Measurements from ENCODE around the gene ADGRL2. TPM values are rescaled to one million over a fixed set of nuclear protein-coding genes. Genes with fewer than 3 reads are reported as not detected.
"Not testable (repeated sequence)": the region's sequence is repeated elsewhere in the genome, so short reads cannot be mapped to it uniquely, and the experiment has no call there.

Gene ADGRL2
- total and polyA plus RNA-seq, 11 donors, result 16.9 to 82.8 (median 54.3) TPM

GRCh38 chr1:81867235-81867634, 66.5 kb downstream of the ADGRL2 start:
- TF ChIP-seq CTCF (IDR thresholded peaks at IDR 0.05), result no peak
- TF ChIP-seq POLR2A (IDR thresholded peaks at IDR 0.05), result no peak
- Histone ChIP-seq H3K4me3 (no peak overlapping the region), H3K27me3 (no peaks in the 10 kb centered on the region), H3K9me3 (peaks cover 0 to 8% (median 0%) of the 10 kb centered on the region in 12 donors), H3K27ac (no peak overlapping the region), H3K36me3 (no peaks in the 10 kb centered on the region), H3K4me1 (peaks cover 0 to 36% (median 7%) of the 10 kb centered on the region in 12 donors)
- intact Hi-C loops (cut with DNase I), result no loop called here
- DNase-seq, result no peak
- ATAC-seq, result no peak
- WGBS, 4 donors, result 0 to 12% (median 7%) methylated on average over 1 of the region's 1 CpG

GRCh38 chr1:81869307-81869706, 68.6 kb downstream of the ADGRL2 start:
- Histone ChIP-seq H3K4me1 (peaks cover 0 to 54% (median 15%) of the 10 kb centered on the region in 12 donors), H3K27me3 (no peaks in the 10 kb centered on the region), H3K36me3 (no peaks in the 10 kb centered on the region), H3K27ac (no peak overlapping the region), H3K4me3 (no peak overlapping the region), H3K9me3 (peaks cover 0 to 9% (median 0%) of the 10 kb centered on the region in 12 donors)
- DNase-seq (no peak), ATAC-seq (no peak)
- WGBS, 4 donors, result 67 to 71% (median 70%) methylated on average over 2 of the region's 2 CpGs
- TF ChIP-seq CTCF (IDR thresholded peaks at IDR 0.05) (no peak), POLR2A (IDR thresholded peaks at IDR 0.05) (no peak)
- intact Hi-C loops (cut with DNase I), result no loop called here

DNA sequence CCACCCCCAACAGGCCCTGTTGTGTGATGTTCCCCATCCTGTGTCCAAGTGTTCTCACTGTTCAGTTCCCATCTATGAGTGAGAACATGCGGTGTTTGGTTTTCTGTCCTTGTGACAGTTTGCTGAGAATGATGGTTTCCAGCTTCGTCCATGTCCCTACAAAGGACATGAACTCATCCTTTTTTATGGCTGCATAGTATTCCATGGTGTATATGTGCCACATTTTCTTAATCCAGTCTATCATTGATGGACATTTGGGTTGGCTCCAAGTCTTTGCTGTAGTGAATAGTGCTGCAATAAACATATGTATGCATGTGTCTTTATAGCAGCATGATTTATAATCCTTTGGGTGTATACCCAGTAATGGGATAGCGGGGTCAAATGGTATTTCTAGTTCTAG, 70.4 kb downstream of the ADGRL2 start:
- peaks cover 0 to 60% (median 20%) of the 10 kb centered on the region in 12 donors for H3K4me1 ChIP-seq
- intact Hi-C loops (cut with DNase I); H3K9me3 ChIP-seq; H3K27ac ChIP-seq; H3K36me3 ChIP-seq; ATAC-seq; DNase-seq; H3K27me3 ChIP-seq; H3K4me3 ChIP-seq: not testable (repeated sequence)
- 90 to 99% (median 96%) methylated on average over 3 of the region's 3 CpGs for WGBS, 4 donors

DNA sequence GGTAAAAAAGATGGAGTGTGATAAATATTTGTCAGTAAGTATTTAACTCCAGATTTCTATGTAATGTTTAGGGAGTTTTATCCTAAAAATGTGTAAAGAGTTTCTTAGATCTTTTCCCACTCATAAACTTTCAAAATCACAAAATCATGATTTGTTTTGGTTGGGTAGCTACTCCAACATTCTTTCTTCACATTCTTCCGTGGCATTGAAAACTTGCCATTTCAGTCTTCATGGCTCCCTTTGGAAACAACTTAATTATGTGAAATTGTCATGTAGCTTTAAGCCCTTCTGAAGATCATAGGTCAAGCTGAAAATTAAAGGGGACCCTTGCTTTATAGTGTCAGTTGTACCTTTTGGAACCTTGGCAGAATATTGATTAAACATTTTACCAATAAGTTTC, 73.2 kb downstream of the ADGRL2 start:
- no peak for DNase-seq
- no peak overlapping the region for H3K4me3 ChIP-seq
- 55 to 70% (median 64%) methylated on average over 1 of the region's 1 CpG for WGBS, 4 donors
- ATAC-seq, result no peak
- peaks cover 0 to 9% (median 0%) of the 10 kb centered on the region in 12 donors for H3K9me3 ChIP-seq
- no peaks in the 10 kb centered on the region for H3K36me3 ChIP-seq
- intact Hi-C loops (cut with DNase I), result no loop called here
- H3K27me3 ChIP-seq, result no peaks in the 10 kb centered on the region
- H3K27ac ChIP-seq, result no peak overlapping the region
- peaks cover 2 to 62% (median 33%) of the 10 kb centered on the region in 12 donors for H3K4me1 ChIP-seq
- TF ChIP-seq CTCF (IDR thresholded peaks at IDR 0.05) (no peak), POLR2A (IDR thresholded peaks at IDR 0.05) (no peak)

- WGBS, 4 donors, result 91 to 98% (median 94%) methylated on average over 1 of the region's 1 CpG
Observed at GRCh38 chr1:81874461-81874860, 73.7 kb downstream of the ADGRL2 start.

More at GRCh38 chr1:81874461-81874860, 73.7 kb downstream of the ADGRL2 start:
- H3K4me3 ChIP-seq, result no peak overlapping the region
- H3K27ac ChIP-seq, result no peak overlapping the region
- H3K36me3 ChIP-seq, result no peaks in the 10 kb centered on the region
- no peak for ATAC-seq
- no peaks in the 10 kb centered on the region for H3K27me3 ChIP-seq
- peaks cover 2 to 67% (median 34%) of the 10 kb centered on the region in 12 donors for H3K4me1 ChIP-seq
- H3K9me3 ChIP-seq, result peaks cover 0 to 9% (median 0%) of the 10 kb centered on the region in 12 donors
- no peak for TF ChIP-seq CTCF (IDR thresholded peaks at IDR 0.05)
- TF ChIP-seq POLR2A (IDR thresholded peaks at IDR 0.05), result no peak
- intact Hi-C loops (cut with DNase I), result no loop called here
- DNase-seq, result no peak
